Ovary (tissue), 3 donors: ENCODE data around the gene SLC50A1.

ENCODE experiments used
- EP300 ChIP-seq: sonication (generic); formaldehyde crosslinking; IDR thresholded peaks from one replicate; pipeline ENCODE4 v1.6.1; 2017; ENCODE audit warnings: antibody characterized with exemption
- POLR2A ChIP-seq: fragments of 450-650 bp; IDR thresholded peaks from one replicate; pipeline ENCODE4 v1.6.1; 2017; ENCODE audit warnings: antibody characterized with exemption, mild to moderate bottlenecking, moderate library complexity
- TF ChIP-seq, protein P1 (sequence below), 3 donors: fragments of 450-650 bp in 2 of 3; fragments of 200-600 bp in 1 of 3; IDR thresholded peaks; one replicate each; pipeline versions ENCODE4 v1.5.1 to v1.8.0; 2016 to 2022; ENCODE audit warnings: antibody characterized with exemption in 3 of 3, mild to moderate bottlenecking in 1 of 3
- donor health status: DM: no; HTN: no; CAD: no.

DNA sequence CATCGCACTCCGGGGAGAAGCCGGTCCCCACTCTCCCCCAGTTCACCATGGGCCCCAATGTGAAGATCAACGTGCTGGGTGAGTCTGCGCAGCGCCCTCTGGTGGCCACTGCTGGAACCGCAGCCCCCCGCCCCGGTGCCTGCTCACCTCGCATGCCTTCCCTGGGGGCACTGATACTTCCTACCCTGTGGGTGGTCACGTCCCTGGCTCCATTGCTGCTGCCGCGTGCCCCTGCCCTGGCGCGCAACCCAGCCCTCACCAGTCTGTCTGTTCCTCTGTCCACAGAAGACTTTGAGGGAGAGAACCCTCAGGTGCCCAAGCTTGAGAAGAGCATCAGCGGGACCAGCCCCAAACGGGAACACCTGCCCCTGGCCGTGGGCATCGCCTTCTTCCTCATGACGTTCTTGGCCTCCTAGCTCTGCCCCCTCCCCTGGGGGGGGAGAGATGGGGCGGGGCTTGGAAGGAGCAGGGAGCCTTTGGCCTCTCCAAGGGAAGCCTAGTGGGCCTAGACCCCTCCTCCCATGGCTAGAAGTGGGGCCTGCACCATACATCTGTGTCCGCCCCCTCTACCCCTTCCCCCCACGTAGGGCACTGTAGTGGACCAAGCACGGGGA lies 49.4 kb upstream of the SLC50A1 start:
- TF ChIP-seq, protein P1, sequence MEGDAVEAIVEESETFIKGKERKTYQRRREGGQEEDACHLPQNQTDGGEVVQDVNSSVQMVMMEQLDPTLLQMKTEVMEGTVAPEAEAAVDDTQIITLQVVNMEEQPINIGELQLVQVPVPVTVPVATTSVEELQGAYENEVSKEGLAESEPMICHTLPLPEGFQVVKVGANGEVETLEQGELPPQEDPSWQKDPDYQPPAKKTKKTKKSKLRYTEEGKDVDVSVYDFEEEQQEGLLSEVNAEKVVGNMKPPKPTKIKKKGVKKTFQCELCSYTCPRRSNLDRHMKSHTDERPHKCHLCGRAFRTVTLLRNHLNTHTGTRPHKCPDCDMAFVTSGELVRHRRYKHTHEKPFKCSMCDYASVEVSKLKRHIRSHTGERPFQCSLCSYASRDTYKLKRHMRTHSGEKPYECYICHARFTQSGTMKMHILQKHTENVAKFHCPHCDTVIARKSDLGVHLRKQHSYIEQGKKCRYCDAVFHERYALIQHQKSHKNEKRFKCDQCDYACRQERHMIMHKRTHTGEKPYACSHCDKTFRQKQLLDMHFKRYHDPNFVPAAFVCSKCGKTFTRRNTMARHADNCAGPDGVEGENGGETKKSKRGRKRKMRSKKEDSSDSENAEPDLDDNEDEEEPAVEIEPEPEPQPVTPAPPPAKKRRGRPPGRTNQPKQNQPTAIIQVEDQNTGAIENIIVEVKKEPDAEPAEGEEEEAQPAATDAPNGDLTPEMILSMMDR (IDR thresholded peaks at IDR 0.05): peak; percentile 84 to 90 (median 87)
- TF ChIP-seq POLR2A (no peak), EP300 (no peak)
